ENCODE data around the gene ZSWIM1. TPM values are rescaled to one million over a fixed set of nuclear protein-coding genes. Genes with fewer than 3 reads are reported as not detected.

ZSWIM1 gene
- total RNA-seq, 1 donor from 2014 or later: 15.1 TPM

- H3K9me3 Mint-ChIP-seq (ENCODE audit: low read depth): no peaks in the 10 kb centered on the region
- no peaks in the 10 kb centered on the region for H3K4me1 Mint-ChIP-seq (ENCODE audit: low read depth)
- H3K4me3 Mint-ChIP-seq (ENCODE audit: low read depth): no peak overlapping the region
- peaks cover 13% of the 10 kb centered on the region for H3K27me3 Mint-ChIP-seq
- no peaks in the 10 kb centered on the region for H3K36me3 Mint-ChIP-seq (ENCODE audit: insufficient read depth)
- TF ChIP-seq CTCF (IDR thresholded peaks at IDR 0.05; ENCODE audit: unreplicated experiment): no peak
- H3K27ac Mint-ChIP-seq: no peak overlapping the region
- DNase-seq (ENCODE audit: low spot score, unreplicated experiment): no peak
Observed at GRCh38 chr20:45918182-45918737, 37.2 kb downstream of the ZSWIM1 start.

- Mint-ChIP-seq H3K4me3 (ENCODE audit: low read depth) (no peak overlapping the region), H3K36me3 (ENCODE audit: insufficient read depth) (no peaks in the 10 kb centered on the region), H3K27me3 (peaks cover 13% of the 10 kb centered on the region), H3K27ac (no peak overlapping the region), H3K9me3 (ENCODE audit: low read depth) (no peaks in the 10 kb centered on the region), H3K4me1 (ENCODE audit: low read depth) (no peaks in the 10 kb centered on the region)
- TF ChIP-seq CTCF (IDR thresholded peaks at IDR 0.05; ENCODE audit: unreplicated experiment): no peak
- no peak for DNase-seq (ENCODE audit: low spot score, unreplicated experiment)
Observed at GRCh38 chr20:45918779-45919537, 37.9 kb downstream of the ZSWIM1 start.

- Mint-ChIP-seq H3K27me3 (peaks cover 13% of the 10 kb centered on the region), H3K4me1 (ENCODE audit: low read depth) (no peaks in the 10 kb centered on the region), H3K27ac (no peak overlapping the region), H3K36me3 (ENCODE audit: insufficient read depth) (no peaks in the 10 kb centered on the region), H3K4me3 (ENCODE audit: low read depth) (no peak overlapping the region), H3K9me3 (ENCODE audit: low read depth) (no peaks in the 10 kb centered on the region)
- TF ChIP-seq CTCF (IDR thresholded peaks at IDR 0.05; ENCODE audit: unreplicated experiment): no peak
- no peak for DNase-seq (ENCODE audit: low spot score, unreplicated experiment)
Observed at GRCh38 chr20:45919542-45920399, 38.7 kb downstream of the ZSWIM1 start.

- TF ChIP-seq CTCF (IDR thresholded peaks at IDR 0.05; ENCODE audit: unreplicated experiment): no peak
- Mint-ChIP-seq H3K9me3 (ENCODE audit: low read depth) (no peaks in the 10 kb centered on the region), H3K36me3 (ENCODE audit: insufficient read depth) (no peaks in the 10 kb centered on the region), H3K4me1 (ENCODE audit: low read depth) (no peaks in the 10 kb centered on the region), H3K27ac (no peak overlapping the region), H3K4me3 (ENCODE audit: low read depth) (no peak overlapping the region), H3K27me3 (peaks cover 13% of the 10 kb centered on the region)
- DNase-seq (ENCODE audit: low spot score, unreplicated experiment): no peak
Observed at GRCh38 chr20:45920462-45921336, 39.7 kb downstream of the ZSWIM1 start.
